HEK293 (cell line): ENCODE data around the gene RGS6.

Experiments used
- CTCF ChIA-PET: fragments of 350-600 bp; formaldehyde crosslinking; extraction: SDS; loops from one replicate; lab custom pipeline; 2021; ENCODE audit warnings: antibody characterized with exemption; lab: Yijun Ruan, JAX
- POLR2A ChIA-PET: fragments of 300-600 bp; formaldehyde crosslinking; extraction: SDS; loops from one replicate; lab custom pipeline; 2020; ENCODE audit warnings: antibody characterized with exemption, inconsistent platforms; lab: Yijun Ruan, JAX
- H3K27ac ChIP-seq: fragments of 200-500 bp; sonication (Bioruptor generic); 2 replicates; pipeline ENCODE4 v1.5.1; 2014; ENCODE audit warnings: low read depth, low read length, control low read depth, inconsistent platforms; ENCODE audit errors: extremely low read depth
- H3K36me3 ChIP-seq, 2 experiments: fragments of 200-500 bp in 1 of 2; sonication (Bioruptor generic) in 1 of 2; 1 replicate in 1 of 2; 2 replicates in 1 of 2; pipeline ENCODE4 v1.5.1; 2014 to 2017; ENCODE audit warnings: inconsistent platforms in 2 of 2, low read length in 2 of 2; ENCODE audit not compliant: control insufficient read depth in 2 of 2, insufficient read depth in 1 of 2
- H3K4me1 ChIP-seq: fragments of 200-500 bp; sonication (Bioruptor generic); 2 replicates; pipeline ENCODE4 v1.5.1; 2014; ENCODE audit warnings: mild to moderate bottlenecking, low read length, inconsistent platforms; ENCODE audit not compliant: control insufficient read depth, insufficient read depth
- H3K4me3 ChIP-seq: 2 replicates; pipeline ENCODE4 v1.5.1; 2011; ENCODE audit warnings: low read depth, mild to moderate bottlenecking, control low read depth, low read length, moderate library complexity
- H3K9me3 ChIP-seq: fragments of 200-500 bp; sonication (Bioruptor generic); 2 replicates; pipeline ENCODE4 v1.5.1; 2014; ENCODE audit warnings: low read depth, low read length, inconsistent platforms; ENCODE audit not compliant: control insufficient read depth, insufficient read depth
- EGR2 ChIP-seq: fragments of 450-650 bp; formaldehyde crosslinking; IDR thresholded peaks from 2 replicates; pipeline ENCODE4 v1.5.1; 2016; ENCODE audit warnings: low read depth, missing biosample characterization, missing genetic modification characterization
- KLF7 ChIP-seq: fragments of 450-650 bp; formaldehyde crosslinking; IDR thresholded peaks from 2 replicates; pipeline ENCODE4 v1.5.1; 2016; ENCODE audit warnings: missing biosample characterization, missing genetic modification characterization, borderline replicate concordance
- SCRT2 ChIP-seq: fragments of 450-650 bp; formaldehyde crosslinking; IDR thresholded peaks from 2 replicates; pipeline ENCODE4 v1.5.1; 2016; ENCODE audit warnings: missing biosample characterization, missing genetic modification characterization
- TCF7L2 ChIP-seq: IDR thresholded peaks from 2 replicates; pipeline ENCODE4 v1.6.1; 2011; ENCODE audit warnings: low read depth, mild to moderate bottlenecking, inconsistent platforms, low read length, moderate library complexity, borderline replicate concordance
- ZBTB1 ChIP-seq: fragments of 450-650 bp; formaldehyde crosslinking; IDR thresholded peaks from 2 replicates; pipeline ENCODE4 v1.5.1; 2016; ENCODE audit warnings: missing biosample characterization, missing genetic modification characterization
- ZBTB20 ChIP-seq: fragments of 450-650 bp; formaldehyde crosslinking; IDR thresholded peaks from 2 replicates; pipeline ENCODE4 v1.5.1; 2016; ENCODE audit warnings: missing biosample characterization, missing genetic modification characterization
- ZFHX2 ChIP-seq: fragments of 450-650 bp; formaldehyde crosslinking; conservative IDR thresholded peaks from 2 replicates; pipeline ENCODE4 v1.5.1; 2016; ENCODE audit warnings: missing biosample characterization, missing genetic modification characterization
- ZFP41 ChIP-seq: fragments of 450-650 bp; formaldehyde crosslinking; IDR thresholded peaks from 2 replicates; pipeline ENCODE4 v1.5.1; 2016; ENCODE audit warnings: missing biosample characterization, missing genetic modification characterization, borderline replicate concordance
- ZNF335 ChIP-seq: fragments of 450-650 bp; formaldehyde crosslinking; conservative IDR thresholded peaks from 2 replicates; pipeline ENCODE4 v1.5.1; 2016; ENCODE audit warnings: missing biosample characterization, missing genetic modification characterization
- ZNF404 ChIP-seq: fragments of 450-650 bp; formaldehyde crosslinking; IDR thresholded peaks from 2 replicates; pipeline ENCODE4 v1.5.1; 2017; ENCODE audit warnings: missing biosample characterization, missing genetic modification characterization
- ZNF501 ChIP-seq: fragments of 450-650 bp; formaldehyde crosslinking; IDR thresholded peaks from 2 replicates; pipeline ENCODE4 v1.5.1; 2016; ENCODE audit warnings: missing biosample characterization, missing genetic modification characterization
- ZNF558 ChIP-seq: fragments of 450-650 bp; formaldehyde crosslinking; IDR thresholded peaks from 2 replicates; pipeline ENCODE4 v1.5.1; 2016; ENCODE audit warnings: missing biosample characterization, missing genetic modification characterization
- ZNF596 ChIP-seq: fragments of 450-650 bp; IDR thresholded peaks from 2 replicates; pipeline ENCODE4 v1.5.0; 2018; ENCODE audit warnings: missing biosample characterization, mild to moderate bottlenecking, missing genetic modification characterization, moderate library complexity
- ZNF76 ChIP-seq: fragments of 450-650 bp; formaldehyde crosslinking; IDR thresholded peaks from 2 replicates; pipeline ENCODE4; 2016; ENCODE audit warnings: low read depth, missing biosample characterization, missing genetic modification characterization, borderline replicate concordance
- ZNF768 ChIP-seq: fragments of 450-650 bp; formaldehyde crosslinking; IDR thresholded peaks from 2 replicates; pipeline ENCODE4 v1.5.1; 2018; ENCODE audit warnings: missing biosample characterization, mild to moderate bottlenecking, missing genetic modification characterization
- ZNF776 ChIP-seq: fragments of 450-650 bp; formaldehyde crosslinking; IDR thresholded peaks from 2 replicates; pipeline ENCODE4 v1.5.0; 2017; ENCODE audit warnings: missing biosample characterization, missing genetic modification characterization, borderline replicate concordance
- TF ChIP-seq, protein P1 (sequence below): fragments of 450-650 bp; formaldehyde crosslinking; IDR thresholded peaks from 2 replicates; pipeline ENCODE4 v1.5.1; 2017; ENCODE audit warnings: missing biosample characterization, missing genetic modification characterization
- TF ChIP-seq, protein P2 (sequence below): sonication (generic); formaldehyde crosslinking; IDR thresholded peaks from 2 replicates; pipeline ENCODE4 v1.8.1; 2022; ENCODE audit warnings: mild to moderate bottlenecking, moderate library complexity, missing genetic modification reagents
- TF ChIP-seq, protein P3 (sequence below): fragments of 450-650 bp; formaldehyde crosslinking; IDR thresholded peaks from 2 replicates; pipeline ENCODE4 v1.5.1; 2016; ENCODE audit warnings: missing biosample characterization, missing genetic modification characterization

RGS6 gene

DNA sequence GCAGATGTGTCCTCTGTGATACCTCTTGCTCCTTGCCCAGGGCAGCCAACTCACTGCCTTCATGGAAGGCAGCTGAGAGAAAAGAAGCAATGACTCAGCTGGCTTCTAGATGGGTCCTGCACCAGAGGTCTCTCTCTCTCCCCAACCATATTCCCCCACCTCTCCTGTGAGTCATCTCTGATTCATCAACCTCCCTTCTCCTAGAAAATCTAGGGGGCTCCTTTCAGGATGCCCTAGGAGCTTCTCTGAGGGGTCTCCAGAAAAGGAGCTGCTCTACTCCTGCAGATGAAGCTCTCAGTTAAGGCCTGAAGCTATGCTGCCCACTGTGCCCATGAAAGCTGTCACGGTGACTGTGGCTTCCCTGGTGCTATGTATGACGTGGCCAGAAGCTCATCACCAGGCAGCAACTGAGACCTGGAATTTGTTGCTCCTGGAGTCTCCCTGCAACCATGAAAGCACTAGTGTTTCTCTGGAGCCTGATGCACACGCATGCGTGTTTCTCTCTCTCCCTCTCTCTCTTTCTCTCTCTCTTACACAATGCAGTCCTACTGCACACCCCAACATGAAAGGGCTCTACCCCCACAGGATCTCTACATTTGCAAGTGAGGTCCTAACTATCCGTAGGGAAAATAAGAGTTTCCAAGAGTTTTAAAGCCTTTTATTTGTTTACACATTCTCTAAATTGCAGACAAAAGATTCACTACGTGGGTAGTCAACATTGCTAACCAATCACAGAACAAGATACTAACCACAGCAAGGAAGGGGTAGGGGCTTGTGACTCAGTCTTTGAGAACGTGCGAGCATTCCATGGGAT, 676.4 kb downstream of the RGS6 start:
- Histone ChIP-seq H3K4me3 (no peak overlapping the region), H3K4me1 (no peaks in the 10 kb centered on the region), H3K27ac (no peak overlapping the region), H3K36me3 (no peaks in the 10 kb centered on the region), H3K9me3 (no peaks in the 10 kb centered on the region)
- TF ChIP-seq, protein P1, sequence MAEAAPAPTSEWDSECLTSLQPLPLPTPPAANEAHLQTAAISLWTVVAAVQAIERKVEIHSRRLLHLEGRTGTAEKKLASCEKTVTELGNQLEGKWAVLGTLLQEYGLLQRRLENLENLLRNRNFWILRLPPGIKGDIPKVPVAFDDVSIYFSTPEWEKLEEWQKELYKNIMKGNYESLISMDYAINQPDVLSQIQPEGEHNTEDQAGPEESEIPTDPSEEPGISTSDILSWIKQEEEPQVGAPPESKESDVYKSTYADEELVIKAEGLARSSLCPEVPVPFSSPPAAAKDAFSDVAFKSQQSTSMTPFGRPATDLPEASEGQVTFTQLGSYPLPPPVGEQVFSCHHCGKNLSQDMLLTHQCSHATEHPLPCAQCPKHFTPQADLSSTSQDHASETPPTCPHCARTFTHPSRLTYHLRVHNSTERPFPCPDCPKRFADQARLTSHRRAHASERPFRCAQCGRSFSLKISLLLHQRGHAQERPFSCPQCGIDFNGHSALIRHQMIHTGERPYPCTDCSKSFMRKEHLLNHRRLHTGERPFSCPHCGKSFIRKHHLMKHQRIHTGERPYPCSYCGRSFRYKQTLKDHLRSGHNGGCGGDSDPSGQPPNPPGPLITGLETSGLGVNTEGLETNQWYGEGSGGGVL (tag by site-specific recombination) = peak; percentile 69
- TF ChIP-seq ZNF558 (no peak), TCF7L2 (no peak), ZNF596 (tag by site-specific recombination) (no peak), ZBTB1 (tag by site-specific recombination) (no peak), ZNF404 (tag by site-specific recombination) (no peak), ZNF501 (no peak), ZNF335 (tag by site-specific recombination) (peak; percentile 68)
- TF ChIP-seq, protein P2, sequence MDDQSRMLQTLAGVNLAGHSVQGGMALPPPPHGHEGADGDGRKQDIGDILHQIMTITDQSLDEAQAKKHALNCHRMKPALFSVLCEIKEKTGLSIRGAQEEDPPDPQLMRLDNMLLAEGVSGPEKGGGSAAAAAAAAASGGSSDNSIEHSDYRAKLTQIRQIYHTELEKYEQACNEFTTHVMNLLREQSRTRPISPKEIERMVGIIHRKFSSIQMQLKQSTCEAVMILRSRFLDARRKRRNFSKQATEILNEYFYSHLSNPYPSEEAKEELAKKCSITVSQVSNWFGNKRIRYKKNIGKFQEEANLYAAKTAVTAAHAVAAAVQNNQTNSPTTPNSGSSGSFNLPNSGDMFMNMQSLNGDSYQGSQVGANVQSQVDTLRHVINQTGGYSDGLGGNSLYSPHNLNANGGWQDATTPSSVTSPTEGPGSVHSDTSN = no peak
- POLR2A ChIA-PET = no interaction called here
- CTCF ChIA-PET = interaction anchor here (1.3 kb wide), 1 partner anchor 95 kb away, joined by 3 read pairs; no protein-coding TSS in a partner anchor

DNA sequence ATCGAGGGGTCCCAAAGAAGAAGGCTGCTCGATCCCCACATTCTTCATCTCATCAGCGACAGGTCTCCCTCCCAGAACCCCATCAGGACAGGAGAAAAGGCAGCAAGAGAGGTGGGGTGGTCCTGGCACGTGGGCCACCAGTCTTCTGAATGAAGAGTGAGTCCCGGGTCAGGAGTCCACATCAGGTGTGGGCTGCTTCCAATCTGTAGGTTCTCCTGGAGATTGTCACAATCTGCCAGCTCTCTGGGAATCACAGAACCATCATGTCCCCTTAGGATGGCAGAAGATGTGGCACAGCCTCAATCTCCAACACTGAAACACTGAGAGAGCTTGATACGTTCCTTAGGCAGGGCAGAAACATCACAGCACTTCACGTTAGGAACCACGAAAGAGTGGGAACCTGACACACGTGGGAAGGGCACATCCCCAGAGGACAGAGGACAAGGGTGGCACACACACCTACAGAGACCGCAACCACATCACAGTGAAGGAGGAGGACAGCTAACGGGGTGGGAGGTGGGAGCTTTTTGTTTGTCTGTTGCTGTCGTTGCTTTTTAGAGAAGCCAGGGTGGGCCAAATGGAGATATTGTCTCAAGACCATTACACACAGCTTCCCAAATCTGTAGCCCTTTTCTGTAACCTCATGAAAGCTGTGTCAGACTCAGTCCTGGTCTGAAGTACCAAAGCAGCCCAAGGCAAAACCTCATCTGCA, 677.1 kb downstream of the RGS6 start:
- peak; percentile 79 for TF ChIP-seq EGR2
- TF ChIP-seq, protein P3, sequence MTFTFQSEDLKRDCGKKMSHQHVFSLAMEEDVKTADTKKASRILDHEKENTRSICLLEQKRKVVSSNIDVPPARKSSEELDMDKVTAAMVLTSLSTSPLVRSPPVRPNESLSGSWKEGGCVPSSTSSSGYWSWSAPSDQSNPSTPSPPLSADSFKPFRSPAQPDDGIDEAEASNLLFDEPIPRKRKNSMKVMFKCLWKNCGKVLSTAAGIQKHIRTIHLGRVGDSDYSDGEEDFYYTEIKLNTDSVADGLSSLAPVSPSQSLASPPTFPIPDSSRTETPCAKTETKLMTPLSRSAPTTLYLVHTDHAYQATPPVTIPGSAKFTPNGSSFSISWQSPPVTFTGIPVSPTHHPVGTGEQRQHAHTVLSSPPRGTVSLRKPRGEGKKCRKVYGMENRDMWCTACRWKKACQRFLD (tag by site-specific recombination) = no peak
- TF ChIP-seq ZFP41 (tag by site-specific recombination) = no peak
- no peak for TF ChIP-seq ZBTB20 (tag by site-specific recombination)
- peak; percentile 51 for TF ChIP-seq ZFHX2 (tag by site-specific recombination)
- no peak for TF ChIP-seq ZNF776 (tag by site-specific recombination)
- 0 out of 2 replicates have a peak, but pooled peaks have one; percentile 13 for TF ChIP-seq SCRT2 (tag by site-specific recombination)
- no peak for TF ChIP-seq ZNF768 (tag by site-specific recombination)
- TF ChIP-seq ZNF76 = no peak
- TF ChIP-seq KLF7 (tag by site-specific recombination) = no peak
- POLR2A ChIA-PET = no interaction called here
- no peaks in the 10 kb centered on the region for H3K4me1 ChIP-seq
- no peaks in the 10 kb centered on the region for H3K9me3 ChIP-seq
- no peak overlapping the region for H3K4me3 ChIP-seq
- H3K36me3 ChIP-seq = no peaks in the 10 kb centered on the region
- CTCF ChIA-PET = no interaction called here
- no peak overlapping the region for H3K27ac ChIP-seq
